ENCODE data around the gene TRIM24.

Gene TRIM24

DNA sequence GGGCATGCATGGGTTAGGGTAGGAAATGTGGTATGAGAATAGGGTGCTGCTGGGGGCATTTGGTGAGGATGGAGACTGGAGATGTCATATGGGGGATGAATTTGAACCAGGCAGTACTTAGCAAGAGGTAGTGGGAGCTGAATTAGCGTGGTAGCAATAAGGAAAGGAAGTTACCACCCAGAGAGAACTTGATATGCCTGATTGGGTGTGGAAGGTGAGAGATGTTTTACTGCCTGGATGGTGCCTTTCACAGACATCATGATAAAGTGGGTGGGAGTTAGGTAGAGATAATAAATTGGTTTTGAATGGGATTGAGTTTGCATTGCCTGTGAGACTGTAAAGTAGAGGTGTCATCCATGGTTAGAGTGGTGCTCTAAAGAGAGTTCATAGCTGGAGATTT is 46.7 kb downstream of the TRIM24 start:
- H3K27ac ChIP-seq, result no peak overlapping the region
- TF ChIP-seq, protein P1, sequence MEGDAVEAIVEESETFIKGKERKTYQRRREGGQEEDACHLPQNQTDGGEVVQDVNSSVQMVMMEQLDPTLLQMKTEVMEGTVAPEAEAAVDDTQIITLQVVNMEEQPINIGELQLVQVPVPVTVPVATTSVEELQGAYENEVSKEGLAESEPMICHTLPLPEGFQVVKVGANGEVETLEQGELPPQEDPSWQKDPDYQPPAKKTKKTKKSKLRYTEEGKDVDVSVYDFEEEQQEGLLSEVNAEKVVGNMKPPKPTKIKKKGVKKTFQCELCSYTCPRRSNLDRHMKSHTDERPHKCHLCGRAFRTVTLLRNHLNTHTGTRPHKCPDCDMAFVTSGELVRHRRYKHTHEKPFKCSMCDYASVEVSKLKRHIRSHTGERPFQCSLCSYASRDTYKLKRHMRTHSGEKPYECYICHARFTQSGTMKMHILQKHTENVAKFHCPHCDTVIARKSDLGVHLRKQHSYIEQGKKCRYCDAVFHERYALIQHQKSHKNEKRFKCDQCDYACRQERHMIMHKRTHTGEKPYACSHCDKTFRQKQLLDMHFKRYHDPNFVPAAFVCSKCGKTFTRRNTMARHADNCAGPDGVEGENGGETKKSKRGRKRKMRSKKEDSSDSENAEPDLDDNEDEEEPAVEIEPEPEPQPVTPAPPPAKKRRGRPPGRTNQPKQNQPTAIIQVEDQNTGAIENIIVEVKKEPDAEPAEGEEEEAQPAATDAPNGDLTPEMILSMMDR (IDR thresholded peaks at IDR 0.05), result no peak
- TF ChIP-seq ZFX (IDR thresholded peaks at IDR 0.05; ENCODE audit: borderline replicate concordance), result no peak

DNA sequence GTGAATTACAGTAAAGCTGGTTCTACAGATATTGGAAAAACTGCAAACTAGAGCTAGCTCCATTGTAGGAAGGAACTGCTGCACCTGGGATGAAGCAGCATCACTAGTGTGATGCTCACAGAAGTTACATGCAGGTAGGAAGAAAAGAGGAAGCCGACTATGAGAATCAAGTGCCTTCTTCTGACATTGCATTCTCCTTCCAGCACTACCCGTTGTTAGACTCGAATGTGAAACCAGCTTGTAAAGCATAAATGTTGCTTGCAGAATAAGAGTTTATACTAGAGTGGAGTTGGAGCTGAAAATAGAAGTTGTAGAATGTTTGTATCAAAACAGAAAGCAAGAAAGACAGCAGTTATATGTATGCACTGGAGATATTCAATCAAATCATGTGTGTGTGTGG is 49.9 kb downstream of the TRIM24 start:
- no peak overlapping the region for H3K27ac ChIP-seq
- no peak for TF ChIP-seq ZFX (IDR thresholded peaks at IDR 0.05; ENCODE audit: borderline replicate concordance)
- TF ChIP-seq, protein P1 (IDR thresholded peaks at IDR 0.05), result no peak

DNA sequence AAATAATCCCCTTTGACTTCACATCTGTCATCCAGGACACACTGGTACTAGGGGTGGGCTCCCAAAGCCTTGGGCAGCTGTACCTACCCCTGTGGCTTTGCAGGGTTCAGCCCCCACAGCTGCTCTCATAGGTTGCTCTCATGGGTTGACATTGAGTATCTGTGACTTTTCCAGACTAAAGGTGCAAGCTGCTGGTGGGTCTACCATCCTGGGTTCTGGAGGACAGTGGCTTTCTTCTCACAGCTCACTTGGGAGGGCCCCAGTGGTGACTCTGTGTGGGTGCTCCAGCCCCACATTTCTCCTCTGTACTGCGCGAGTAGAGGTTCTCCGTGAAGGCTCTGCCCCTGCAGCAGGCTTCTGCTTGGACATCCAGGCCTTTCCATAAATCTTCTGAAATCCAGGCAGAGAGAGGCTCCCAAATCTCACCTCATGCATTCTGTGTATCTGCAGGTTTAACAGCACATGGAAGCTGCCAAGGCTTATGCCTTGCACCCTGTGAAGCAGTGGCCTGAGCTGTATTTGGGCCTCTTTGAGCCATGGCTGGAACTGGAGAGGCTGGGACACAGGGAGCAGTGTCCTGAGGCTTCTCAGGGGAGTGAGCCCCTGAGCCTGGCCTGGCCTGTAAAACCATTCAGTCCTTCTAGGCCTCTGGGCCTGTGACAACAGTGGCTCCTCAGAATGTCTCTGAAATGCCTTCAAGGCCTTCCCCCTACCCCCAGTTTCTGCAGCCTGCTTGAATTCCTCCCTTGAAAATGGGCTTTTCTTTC is 52.2 kb downstream of the TRIM24 start:
- no peak overlapping the region for H3K27ac ChIP-seq
- TF ChIP-seq, protein P1 (IDR thresholded peaks at IDR 0.05), result no peak
- TF ChIP-seq ZFX (IDR thresholded peaks at IDR 0.05; ENCODE audit: borderline replicate concordance), result no peak

DNA sequence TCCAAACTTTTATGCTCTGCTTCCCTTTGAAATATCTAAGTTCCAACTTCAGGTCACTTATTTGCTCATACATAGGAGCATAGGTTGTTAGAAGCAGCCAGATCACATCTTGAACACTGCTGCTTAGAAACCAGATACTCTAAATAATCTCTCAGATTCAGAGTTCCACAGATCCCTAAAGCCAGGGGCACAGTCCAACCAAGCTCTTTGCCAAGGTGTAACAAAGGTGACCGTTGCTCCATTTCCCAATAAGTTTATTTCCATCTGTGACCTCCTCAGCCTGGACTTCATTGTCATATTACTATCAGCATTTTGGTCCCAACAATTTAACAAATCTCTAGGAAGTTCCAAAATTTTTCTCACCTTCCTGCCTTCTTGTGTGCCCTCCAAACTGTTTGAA is 52.8 kb downstream of the TRIM24 start:
- H3K27ac ChIP-seq, result no peak overlapping the region
- TF ChIP-seq, protein P1 (IDR thresholded peaks at IDR 0.05), result no peak
- no peak for TF ChIP-seq ZFX (IDR thresholded peaks at IDR 0.05; ENCODE audit: borderline replicate concordance)

DNA sequence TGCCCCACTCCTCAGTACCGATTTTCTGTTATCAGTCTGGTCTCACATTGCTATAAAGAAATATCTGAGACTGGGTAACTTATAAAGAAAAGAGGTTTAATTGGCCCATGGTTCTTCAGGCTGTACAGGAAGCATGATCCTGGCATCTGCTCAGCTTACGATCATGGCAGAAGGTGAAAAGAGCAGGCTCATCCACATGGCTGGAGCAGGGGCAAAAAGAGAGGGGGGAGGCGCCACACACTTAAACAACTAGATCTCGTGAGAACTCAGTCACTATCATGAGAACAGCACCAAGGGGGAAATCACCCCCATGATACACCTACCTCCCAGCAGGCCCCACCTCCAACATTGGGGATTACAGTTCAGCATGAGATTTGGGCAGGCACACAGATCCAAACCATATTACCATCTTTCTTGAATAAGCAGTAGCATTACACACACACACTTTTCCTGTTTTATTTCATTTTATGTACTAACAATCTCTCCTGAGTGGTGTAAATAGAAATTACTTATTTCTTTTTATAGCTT is 53.3 kb downstream of the TRIM24 start:
- TF ChIP-seq ZFX (IDR thresholded peaks at IDR 0.05; ENCODE audit: borderline replicate concordance), result no peak
- TF ChIP-seq, protein P1 (IDR thresholded peaks at IDR 0.05), result no peak
- H3K27ac ChIP-seq, result no peak overlapping the region

DNA sequence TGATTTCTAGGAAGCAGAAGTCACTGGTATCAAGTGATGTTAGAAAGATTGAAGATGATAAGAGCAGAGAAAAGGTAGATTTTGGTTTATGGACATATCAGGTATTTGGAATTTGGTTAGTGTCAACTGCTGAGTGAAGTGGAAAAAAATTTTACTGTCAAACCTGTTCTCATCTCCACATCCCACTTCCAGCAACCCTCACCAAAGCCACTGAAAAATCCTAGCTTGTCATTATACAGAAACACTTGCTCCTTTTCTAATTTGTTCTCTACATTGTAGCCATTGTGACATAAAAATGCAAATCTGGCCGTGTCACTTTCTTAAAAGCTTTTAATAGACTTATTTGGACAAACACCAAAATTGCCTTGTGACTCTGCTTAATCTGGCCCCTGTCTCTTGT is 54.0 kb downstream of the TRIM24 start:
- H3K27ac ChIP-seq, result 0 out of 2 replicates have a peak overlapping the region, but pooled peaks have one; percentile 2
- TF ChIP-seq, protein P1 (IDR thresholded peaks at IDR 0.05), result no peak
- no peak for TF ChIP-seq ZFX (IDR thresholded peaks at IDR 0.05; ENCODE audit: borderline replicate concordance)

DNA sequence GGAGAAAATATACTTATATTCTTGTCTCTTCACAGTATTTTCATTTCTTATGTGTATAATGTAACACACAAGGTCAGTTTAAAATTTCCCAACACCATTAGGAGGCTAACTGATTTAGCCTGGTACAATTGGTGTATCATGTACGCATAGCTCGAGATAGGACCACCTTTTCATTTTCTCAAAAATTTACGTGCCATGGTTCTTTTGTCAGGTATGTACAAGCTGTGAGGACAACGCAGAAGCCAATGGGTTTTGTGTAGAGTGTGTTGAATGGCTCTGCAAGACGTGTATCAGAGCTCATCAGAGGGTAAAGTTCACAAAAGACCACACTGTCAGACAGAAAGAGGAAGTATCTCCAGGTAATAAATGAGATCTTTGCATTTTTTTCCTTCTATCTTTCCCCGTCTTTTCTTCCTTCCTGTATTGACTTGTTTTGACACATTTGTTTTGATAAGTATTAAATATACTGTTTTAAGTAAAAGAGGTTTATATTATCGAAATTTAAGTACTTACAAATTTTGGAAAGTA is 55.0 kb downstream of the TRIM24 start:
- 0 out of 2 replicates have a peak overlapping the region, but pooled peaks have one; percentile 2 for H3K27ac ChIP-seq

More for the DNA sequence above, 55.0 kb downstream of the TRIM24 start:
- TF ChIP-seq, protein P1 (IDR thresholded peaks at IDR 0.05), result no peak
- no peak for TF ChIP-seq ZFX (IDR thresholded peaks at IDR 0.05; ENCODE audit: borderline replicate concordance)

Data from 22Rv1 (cell line).